ENCODE data around the gene SLC38A11. TPM values are rescaled to one million over a fixed set of nuclear protein-coding genes. Genes with fewer than 3 reads are reported as not detected.

SLC38A11 gene
- total RNA-seq, 1 experiment from 2014 or later, result 0.46 TPM

DNA sequence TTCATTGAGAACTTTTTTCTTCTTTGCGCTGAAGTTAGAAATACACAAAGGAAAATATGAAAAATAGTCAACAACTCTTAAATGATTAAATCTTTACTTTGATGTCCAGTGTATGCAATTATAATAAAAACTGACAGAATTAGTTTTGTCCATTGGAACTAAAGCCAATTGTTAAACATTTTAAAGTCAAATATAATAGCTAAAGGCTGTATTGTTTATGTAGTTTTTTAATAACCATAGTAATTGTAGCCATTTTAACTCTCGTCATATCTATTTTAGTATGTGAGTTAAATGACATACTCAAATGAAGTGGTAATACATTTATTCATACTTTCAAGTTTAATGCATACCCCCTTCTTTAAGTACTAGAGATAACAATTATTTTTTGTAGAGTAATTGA, 109.0 kb downstream of the SLC38A11 start:
- ChIA-PET POLR2A (no interaction called here), CTCF (no interaction called here)
- H3K27ac ChIP-seq (ENCODE audit: low read length), result no peak overlapping the region
- intact Hi-C loops (cut with micrococcal nuclease; ENCODE audit: unreplicated experiment) (no loop called here), in situ Hi-C loops (cut with HindIII; ENCODE audit: low pct_unique_long_range_greater_than_20kb, low sequenced_read_pairs) (no loop called here)
- DNase-seq (ENCODE audit: low read depth, low spot score) (no peak), ATAC-seq (no peak)
- no peak for TF ChIP-seq POLR2AphosphoS5 (IDR thresholded peaks at IDR 0.05; ENCODE audit: low read depth, low read length)
- TF ChIP-seq SIN3A (IDR thresholded peaks at IDR 0.05; ENCODE audit: borderline replicate concordance, insufficient read depth, low read depth, low read length), result no peak
- TF ChIP-seq, protein P1, sequence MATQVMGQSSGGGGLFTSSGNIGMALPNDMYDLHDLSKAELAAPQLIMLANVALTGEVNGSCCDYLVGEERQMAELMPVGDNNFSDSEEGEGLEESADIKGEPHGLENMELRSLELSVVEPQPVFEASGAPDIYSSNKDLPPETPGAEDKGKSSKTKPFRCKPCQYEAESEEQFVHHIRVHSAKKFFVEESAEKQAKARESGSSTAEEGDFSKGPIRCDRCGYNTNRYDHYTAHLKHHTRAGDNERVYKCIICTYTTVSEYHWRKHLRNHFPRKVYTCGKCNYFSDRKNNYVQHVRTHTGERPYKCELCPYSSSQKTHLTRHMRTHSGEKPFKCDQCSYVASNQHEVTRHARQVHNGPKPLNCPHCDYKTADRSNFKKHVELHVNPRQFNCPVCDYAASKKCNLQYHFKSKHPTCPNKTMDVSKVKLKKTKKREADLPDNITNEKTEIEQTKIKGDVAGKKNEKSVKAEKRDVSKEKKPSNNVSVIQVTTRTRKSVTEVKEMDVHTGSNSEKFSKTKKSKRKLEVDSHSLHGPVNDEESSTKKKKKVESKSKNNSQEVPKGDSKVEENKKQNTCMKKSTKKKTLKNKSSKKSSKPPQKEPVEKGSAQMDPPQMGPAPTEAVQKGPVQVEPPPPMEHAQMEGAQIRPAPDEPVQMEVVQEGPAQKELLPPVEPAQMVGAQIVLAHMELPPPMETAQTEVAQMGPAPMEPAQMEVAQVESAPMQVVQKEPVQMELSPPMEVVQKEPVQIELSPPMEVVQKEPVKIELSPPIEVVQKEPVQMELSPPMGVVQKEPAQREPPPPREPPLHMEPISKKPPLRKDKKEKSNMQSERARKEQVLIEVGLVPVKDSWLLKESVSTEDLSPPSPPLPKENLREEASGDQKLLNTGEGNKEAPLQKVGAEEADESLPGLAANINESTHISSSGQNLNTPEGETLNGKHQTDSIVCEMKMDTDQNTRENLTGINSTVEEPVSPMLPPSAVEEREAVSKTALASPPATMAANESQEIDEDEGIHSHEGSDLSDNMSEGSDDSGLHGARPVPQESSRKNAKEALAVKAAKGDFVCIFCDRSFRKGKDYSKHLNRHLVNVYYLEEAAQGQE (IDR thresholded peaks at IDR 0.05; ENCODE audit: insufficient read depth in 1 of 2, low read depth in 2 of 2, low read length in 1 of 2), result no peak
- TF ChIP-seq, protein P2, sequence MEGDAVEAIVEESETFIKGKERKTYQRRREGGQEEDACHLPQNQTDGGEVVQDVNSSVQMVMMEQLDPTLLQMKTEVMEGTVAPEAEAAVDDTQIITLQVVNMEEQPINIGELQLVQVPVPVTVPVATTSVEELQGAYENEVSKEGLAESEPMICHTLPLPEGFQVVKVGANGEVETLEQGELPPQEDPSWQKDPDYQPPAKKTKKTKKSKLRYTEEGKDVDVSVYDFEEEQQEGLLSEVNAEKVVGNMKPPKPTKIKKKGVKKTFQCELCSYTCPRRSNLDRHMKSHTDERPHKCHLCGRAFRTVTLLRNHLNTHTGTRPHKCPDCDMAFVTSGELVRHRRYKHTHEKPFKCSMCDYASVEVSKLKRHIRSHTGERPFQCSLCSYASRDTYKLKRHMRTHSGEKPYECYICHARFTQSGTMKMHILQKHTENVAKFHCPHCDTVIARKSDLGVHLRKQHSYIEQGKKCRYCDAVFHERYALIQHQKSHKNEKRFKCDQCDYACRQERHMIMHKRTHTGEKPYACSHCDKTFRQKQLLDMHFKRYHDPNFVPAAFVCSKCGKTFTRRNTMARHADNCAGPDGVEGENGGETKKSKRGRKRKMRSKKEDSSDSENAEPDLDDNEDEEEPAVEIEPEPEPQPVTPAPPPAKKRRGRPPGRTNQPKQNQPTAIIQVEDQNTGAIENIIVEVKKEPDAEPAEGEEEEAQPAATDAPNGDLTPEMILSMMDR (IDR thresholded peaks at IDR 0.05), result no peak
- no peak for TF ChIP-seq TCF7L2 (IDR thresholded peaks at IDR 0.05; ENCODE audit: low read depth, low read length)
- no peak overlapping the region for H3K4me3 ChIP-seq (ENCODE audit: low read depth in 2 of 2, low read length in 2 of 2)
- H3K27me3 ChIP-seq (ENCODE audit: control insufficient read depth, insufficient read depth, low read length), result no peaks in the 10 kb centered on the region; the same call in 1 of the 2 replicates
- H3K9me3 ChIP-seq (ENCODE audit: control insufficient read depth, insufficient read depth, low read depth, low read length), result no peaks in the 10 kb centered on the region
- H3K36me3 ChIP-seq (ENCODE audit: control insufficient read depth, insufficient read depth, low read length), result no peaks in the 10 kb centered on the region; the same call in 1 of the 2 replicates
- BruUV-seq (replicated peaks), result no TSS peak
- H3K4me1 ChIP-seq (ENCODE audit: control insufficient read depth, insufficient read depth, low read length), result no peaks in the 10 kb centered on the region; the same call in 1 of the 2 replicates

Other genes starting within 250 kb of the SLC38A11 start
- gene COBLL1, start 113.7 kb downstream of the SLC38A11 start, total RNA-seq (2021; ENCODE audit: unreplicated experiment), result 4.4 TPM
- gene SCN3A, start 248.5 kb upstream of the SLC38A11 start, total RNA-seq (2021; ENCODE audit: unreplicated experiment), result not detected